ENCODE results near the gene OR4A15.

OR4A15 gene

GRCh38 chr11:55367674-55368073 lies at the start of gene OR4A15:
Gene OR4A15, plus strand, starts transcription at chr11:55367974. Its CDS starts 0 bp downstream, at chr11:55367974.
- DNase-seq: no peak

GRCh38 chr11:55324500-55324899 lies 43.3 kb upstream of the OR4A15 start:
- no peak for DNase-seq

GRCh38 chr11:55342901-55343300 lies 24.9 kb upstream of the OR4A15 start, which contains the start of gene OR4A16:
Gene OR4A16, plus strand, starts transcription at chr11:55343201. Its CDS starts 0 bp downstream, at chr11:55343201.
- no peak for DNase-seq

DNA sequence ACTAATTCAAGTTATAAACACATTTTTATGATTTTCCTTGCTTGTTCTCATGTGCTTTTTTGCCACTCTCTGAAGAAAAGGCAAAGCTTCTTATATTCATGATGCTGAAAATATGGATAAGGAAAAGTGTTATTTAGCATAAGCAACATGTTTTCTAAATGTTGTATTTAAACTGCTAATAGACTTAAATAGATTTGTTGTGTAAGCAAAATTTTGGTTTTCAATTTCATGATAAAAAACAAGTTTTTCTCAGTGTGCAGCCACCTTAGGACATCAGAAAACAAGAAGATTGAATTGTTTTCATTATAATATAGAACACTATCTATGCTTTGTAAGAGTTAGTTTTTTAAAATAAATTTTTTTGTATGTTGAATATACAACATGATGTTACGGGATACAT lies 22.5 kb upstream of the OR4A15 start:
- no peak for DNase-seq

DNA sequence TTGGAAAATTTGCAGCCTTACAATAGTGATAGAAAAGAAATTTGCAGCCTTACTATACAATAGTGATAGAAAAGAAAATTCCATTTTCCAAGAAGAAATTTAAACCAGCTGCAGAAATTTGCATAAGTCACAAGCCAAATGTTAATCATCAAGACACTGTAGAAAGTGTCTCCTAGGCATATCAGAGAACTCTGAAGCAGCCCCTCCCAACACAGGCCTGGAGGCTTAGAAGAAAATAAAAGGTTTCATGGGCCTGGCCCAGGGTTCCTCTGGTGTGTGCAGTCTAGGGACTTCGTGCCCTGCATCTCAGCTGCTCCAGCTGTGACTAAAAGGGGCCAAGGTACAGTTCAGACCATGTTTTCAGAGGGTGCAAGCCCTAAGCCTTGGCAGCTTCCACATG lies 18.7 kb upstream of the OR4A15 start:
- DNase-seq: no peak

GRCh38 chr11:55357560-55358184 lies 10.1 kb upstream of the OR4A15 start:
- DNase-seq: no peak

DNA sequence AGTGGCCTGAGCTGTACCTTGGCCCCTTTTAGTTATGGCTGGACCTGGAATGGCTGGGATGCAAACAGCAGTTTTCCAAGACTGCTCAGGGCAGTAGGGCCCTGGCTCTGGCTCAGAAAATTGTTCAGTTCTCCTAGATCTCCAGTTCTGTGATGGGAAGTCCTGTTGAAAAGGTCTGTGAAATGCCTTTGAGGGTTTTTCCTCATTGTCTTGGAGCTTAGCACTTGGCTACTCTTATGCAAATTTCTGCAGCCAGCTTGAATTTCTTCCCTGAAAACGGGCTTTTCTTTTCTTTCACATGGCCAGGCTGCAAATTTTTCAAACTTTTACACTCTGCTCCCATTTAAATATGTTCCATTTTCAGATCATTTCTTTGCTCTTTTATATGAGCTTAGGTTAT lies 33.2 kb downstream of the OR4A15 start:
- DNase-seq: no peak
